IPS DF 4.7 (cell line): ENCODE measurements around the gene IGSF8.
"Not testable (repeated sequence)": the region's sequence is repeated elsewhere in the genome, so short reads cannot be mapped to it uniquely, and the experiment has no call there.

Experiments used
- DNase-seq: peaks from one replicate; pipeline ENCODE4 v3.0.0-alpha.2; 2013; ENCODE audit warnings: low spot score; ENCODE audit errors: extremely low read depth

Gene IGSF8

DNA sequence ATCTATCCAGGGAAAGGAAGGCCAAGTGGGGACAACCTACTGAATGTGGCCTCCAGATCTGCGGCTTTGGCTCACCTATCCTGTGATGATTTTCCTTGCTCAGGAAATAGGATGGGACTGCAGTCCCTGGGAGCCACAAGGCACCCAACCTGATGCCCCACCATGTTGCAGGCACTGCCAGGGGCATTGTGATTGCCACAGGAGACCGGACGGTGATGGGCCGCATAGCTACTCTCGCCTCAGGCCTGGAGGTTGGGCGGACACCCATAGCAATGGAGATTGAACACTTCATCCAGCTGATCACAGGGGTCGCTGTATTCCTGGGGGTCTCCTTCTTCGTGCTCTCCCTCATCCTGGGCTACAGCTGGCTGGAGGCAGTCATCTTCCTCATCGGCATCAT lies 29.0 kb upstream of the IGSF8 start:
- DNase-seq, result no peak

GRCh38 chr1:160126342-160126741 lies 27.9 kb upstream of the IGSF8 start:
- DNase-seq, result not testable (repeated sequence)

- DNase-seq, result no peak
Measured at GRCh38 chr1:160125746-160126145, 27.3 kb upstream of the IGSF8 start.

DNA sequence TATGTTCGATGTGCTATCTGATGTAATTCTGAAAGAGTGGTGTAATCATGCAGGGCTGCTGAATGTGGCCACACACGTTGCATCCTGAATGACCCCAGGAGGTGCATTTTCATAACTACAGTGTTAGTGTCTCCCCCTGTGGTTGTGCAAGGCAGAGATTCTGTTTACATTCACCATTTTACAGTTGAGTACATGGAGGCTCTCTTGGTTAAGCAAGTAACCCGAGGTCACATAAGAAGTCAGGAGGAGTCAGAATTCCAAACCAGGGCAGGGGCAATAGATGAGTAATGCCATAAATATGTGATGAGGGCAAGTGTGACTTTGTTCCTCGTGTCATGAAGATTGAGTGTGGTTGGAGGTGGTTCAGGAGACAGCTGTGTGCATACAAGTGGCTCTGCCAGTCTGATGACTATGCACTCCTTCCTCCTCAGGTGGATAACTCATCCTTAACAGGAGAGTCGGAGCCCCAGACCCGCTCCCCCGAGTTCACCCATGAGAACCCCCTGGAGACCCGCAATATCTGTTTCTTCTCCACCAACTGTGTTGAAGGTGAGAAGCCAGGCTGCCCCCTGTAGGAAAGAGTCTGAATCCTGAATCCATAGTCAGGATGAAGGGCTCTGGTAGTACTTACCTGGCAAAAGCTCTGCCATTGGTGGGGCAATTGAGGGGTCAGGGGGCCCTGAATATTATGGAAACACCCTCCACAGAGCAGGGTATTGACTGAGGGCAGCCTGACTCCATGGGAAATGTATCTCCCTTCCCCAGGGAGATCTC lies 26.5 kb upstream of the IGSF8 start:
- DNase-seq, result no peak

GRCh38 chr1:160123726-160124125 lies 25.3 kb upstream of the IGSF8 start:
- DNase-seq, result no peak

DNA sequence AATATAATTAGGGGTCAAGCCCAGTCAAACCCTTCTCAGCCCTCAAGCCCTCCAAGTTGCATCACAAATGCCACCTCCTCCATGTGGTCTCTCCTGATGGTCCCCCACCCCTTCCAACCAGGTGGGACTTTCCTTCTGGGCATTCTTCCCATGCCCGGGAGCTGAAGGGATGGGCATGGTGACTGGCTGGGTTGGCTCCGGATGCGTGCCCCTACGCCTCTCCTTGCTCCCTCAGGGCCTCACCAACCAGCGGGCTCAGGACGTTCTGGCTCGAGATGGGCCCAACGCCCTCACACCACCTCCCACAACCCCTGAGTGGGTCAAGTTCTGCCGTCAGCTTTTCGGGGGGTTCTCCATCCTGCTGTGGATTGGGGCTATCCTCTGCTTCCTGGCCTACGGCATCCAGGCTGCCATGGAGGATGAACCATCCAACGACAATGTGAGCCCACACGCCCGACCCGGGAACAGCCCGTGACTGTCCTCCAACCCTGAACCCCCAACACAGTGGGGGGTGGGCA lies 24.6 kb upstream of the IGSF8 start:
- DNase-seq, result no peak

- no peak for DNase-seq
Measured at GRCh38 chr1:160121388-160121787, 23.0 kb upstream of the IGSF8 start.

DNA sequence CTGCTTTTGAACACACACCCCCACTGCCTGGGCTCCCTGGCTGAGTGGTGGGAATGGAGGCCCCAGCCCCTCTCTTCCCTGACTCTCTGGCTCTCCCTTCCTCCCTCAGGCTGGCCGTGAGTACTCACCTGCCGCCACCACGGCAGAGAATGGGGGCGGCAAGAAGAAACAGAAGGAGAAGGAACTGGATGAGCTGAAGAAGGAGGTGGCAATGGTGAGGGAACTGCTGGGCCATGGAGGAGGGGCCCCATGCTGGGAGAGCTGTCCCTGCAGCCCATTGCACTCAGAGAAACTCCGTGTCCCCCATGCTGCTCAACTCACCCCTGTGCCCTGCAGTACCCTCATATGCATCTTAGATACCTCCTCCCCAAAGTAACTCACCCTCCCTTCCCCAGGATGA lies 22.4 kb upstream of the IGSF8 start:
- DNase-seq, result no peak

GRCh38 chr1:160118928-160119327 lies 20.5 kb upstream of the IGSF8 start:
- no peak for DNase-seq

- DNase-seq, result no peak
Measured at GRCh38 chr1:160117709-160118183, 19.3 kb upstream of the IGSF8 start.

GRCh38 chr1:160117300-160117699 lies 18.9 kb upstream of the IGSF8 start:
- no peak for DNase-seq

DNA sequence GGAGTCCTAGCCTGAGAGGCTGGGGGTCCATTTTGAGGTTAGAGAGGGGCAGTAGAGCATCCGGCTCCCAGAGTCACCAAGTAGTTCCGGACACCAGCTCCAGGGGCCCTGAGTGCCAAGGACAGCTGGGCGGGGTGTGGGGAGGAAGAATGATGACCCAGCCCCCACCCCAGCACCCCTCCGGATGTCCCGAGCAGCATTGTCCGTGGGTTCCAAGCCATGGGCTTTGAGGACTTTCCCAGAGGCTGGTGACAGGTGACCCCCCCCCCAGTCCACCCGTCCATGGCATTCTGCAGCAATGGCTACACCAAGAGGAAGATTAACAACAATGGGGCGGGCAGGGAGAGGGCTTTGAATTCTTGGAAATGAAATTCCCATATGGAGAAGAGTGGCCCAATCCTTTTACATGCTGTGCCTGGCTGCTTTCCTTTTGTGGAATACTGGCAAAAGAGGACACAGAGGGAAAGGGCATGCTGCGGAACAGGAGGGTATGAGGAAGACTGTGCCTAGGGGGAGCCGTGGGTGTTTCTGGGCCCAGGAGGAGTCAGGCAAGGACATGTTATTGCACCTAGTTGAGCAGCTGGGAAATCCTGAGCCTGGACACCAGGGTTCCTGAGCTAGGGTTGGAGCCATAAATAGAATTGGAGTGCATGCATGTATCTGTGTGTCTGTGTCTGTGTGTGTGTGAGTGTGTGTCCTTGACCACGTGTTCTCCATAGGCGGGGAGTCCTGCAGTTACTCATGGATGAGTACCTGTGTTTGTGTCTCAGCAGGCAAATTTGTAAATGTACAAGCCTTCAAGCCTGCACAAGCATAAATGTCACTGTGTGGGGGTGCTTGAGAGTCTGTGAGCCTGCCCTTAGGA lies 18.1 kb upstream of the IGSF8 start:
- no peak for DNase-seq

- DNase-seq, result no peak
Measured at GRCh38 chr1:160115545-160116282, 17.3 kb upstream of the IGSF8 start, which contains the start of gene ATP1A2. Gene ATP1A2, plus strand, starts transcription at chr1:160115759. Its CDS starts 103 bp downstream, at chr1:160115862.

DNA sequence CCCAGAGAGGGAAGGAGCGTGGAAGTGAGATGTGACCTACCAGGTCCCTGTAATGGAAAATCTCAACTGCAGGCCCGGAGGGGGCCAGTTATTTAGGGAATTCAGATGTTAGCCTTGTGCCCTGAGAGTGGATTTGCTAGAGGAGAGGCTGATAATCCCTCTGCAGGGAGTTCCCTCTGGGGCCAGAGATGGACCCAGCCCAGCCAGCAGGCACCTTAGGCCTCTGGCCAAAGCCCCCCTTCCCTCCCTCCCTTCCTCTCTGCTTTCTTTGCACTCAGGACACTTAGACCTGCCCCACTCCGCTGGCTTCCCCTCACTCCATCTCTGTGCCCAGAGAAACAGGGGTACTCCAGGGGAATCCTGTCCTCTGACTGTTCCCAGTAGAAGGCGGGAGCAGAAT lies 15.7 kb upstream of the IGSF8 start:
- DNase-seq, result no peak

GRCh38 chr1:160113407-160113806 lies 15.0 kb upstream of the IGSF8 start:
- DNase-seq, result no peak

- no peak for DNase-seq
Measured at GRCh38 chr1:160112357-160112756, 13.9 kb upstream of the IGSF8 start.

DNA sequence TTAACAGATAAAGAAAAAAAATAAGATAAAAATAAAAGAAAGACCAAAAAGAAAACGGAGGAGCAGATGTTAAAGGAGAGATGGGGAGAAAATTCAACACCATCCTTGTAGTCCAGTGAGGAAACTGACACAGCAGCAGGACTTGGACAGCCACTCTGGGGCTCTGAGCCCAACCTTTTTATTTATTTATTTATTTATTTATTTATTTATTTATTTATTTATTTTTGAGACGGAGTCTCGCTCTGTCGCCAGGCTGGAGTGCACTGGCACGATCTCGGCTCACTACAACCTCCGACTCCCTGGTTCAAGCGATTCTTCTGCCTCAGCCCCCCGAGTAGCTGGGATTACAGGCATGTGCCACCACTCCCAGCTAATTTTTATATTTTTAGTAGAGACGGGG lies 13.0 kb upstream of the IGSF8 start:
- not testable (repeated sequence) for DNase-seq

DNA sequence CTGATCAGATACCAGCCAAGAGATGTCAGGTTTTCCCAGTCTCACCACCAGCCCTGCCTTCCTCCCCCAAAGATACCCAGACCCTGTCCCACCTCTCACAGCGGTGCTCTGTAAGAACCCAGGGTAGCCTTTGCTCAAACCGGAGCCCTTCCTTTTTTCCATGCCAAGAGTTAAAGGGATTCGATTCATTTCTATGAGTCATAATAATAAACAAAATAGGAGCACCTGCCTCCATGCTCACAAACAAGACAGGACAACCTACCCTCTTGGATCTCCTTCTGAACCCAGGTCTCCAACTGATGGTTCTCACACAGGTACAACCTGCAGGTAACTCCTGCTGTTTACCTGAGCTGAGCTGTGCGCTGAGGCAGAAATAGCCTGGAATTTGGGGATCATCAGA lies 11.3 kb upstream of the IGSF8 start:
- DNase-seq, result no peak

DNA sequence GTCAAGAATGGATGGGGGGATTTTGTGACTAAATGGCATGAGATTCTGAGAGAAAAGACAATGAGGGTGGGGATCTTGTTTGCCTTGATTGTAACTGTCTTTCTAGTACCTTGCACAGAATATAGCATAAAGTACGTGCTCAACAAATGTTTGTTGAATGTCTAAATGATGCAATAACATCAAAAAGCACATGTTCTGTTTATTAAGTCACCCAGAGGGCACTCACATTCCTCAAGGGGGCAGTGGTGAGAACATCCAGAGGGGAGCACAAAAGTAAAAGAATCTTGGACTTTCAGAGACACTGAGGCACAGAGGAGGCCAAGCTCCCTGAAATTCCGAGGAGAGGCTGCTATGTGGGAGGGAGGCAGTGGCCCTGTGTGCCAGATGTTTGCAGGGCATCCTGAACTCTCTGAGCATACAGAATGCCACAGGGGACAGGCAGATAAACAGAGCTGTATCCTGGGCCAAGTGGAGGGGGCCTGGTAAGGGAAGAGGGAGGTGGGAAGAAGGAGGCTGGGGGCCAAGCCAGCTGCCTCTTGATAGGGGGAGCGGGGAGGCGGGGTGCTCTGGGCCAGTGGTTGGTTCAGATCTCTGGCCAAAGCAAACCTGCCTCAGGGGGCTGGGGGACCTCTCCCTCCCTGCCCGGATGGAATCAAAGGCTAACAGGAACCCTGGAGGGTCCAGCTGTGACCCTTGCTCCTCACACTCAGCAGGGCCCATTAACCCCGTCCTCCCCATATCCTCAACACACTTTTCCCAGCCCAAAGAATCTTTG lies 10.7 kb upstream of the IGSF8 start:
- no peak for DNase-seq

DNA sequence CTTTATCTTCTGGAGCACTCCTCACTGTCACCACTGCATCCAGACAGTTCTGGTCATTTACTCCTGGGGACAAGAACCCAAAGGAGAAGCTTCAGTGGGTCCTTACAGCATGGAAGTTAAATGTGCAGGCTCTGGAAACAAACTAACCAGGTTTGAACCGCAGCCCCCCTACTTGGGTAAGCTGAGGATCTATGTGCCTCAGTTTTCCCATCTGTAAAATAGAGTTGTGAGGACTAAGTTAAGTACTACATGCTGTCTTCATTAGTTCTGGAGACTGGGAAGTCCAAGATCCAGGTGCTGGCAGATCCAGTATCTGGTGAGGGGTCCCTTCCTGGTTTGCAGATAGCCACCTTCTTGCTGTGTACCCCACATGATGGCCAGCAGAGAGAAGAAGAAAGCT lies 9.1 kb upstream of the IGSF8 start:
- DNase-seq, result no peak

- no peak for DNase-seq
Measured at GRCh38 chr1:160105155-160105554, 6.7 kb upstream of the IGSF8 start.
